GM23338 (cell line): ENCODE results near the gene VAV3. TPM values are rescaled to one million over a fixed set of nuclear protein-coding genes. Genes with fewer than 3 reads are reported as not detected.

Experiments
- ATAC-seq: fragments of 200-7000 bp; cut with Tn5 transposase; 3 replicates; pipeline ENCODE4 v1.9.1; 2020
- DNase-seq: peaks from one replicate; pipeline ENCODE4 v3.0.0-alpha.2; 2015; ENCODE audit warnings: low spot score
- H2AFZ ChIP-seq: fragments of 200-600 bp; sonication (generic); 2 replicates; pipeline ENCODE4 v1.8.0; 2016; ENCODE audit warnings: antibody characterized with exemption, mild to moderate bottlenecking, moderate library complexity
- H3F3A ChIP-seq: fragments of 200-600 bp; sonication (generic); replicated peaks from 2 replicates; pipeline ENCODE4 v1.8.0; 2017; ENCODE audit warnings: antibody characterized with exemption, mixed run types, low read depth
- H3K27ac ChIP-seq: fragments of 200-600 bp; sonication (generic); 2 replicates; pipeline ENCODE4 v1.6.1; 2016; ENCODE audit warnings: low read depth
- H3K27me3 ChIP-seq: fragments of 200-600 bp; sonication (generic); 2 replicates; pipeline ENCODE4 v1.8.0; 2016; ENCODE audit warnings: mild to moderate bottlenecking, mixed run types, moderate library complexity; ENCODE audit not compliant: insufficient read depth
- H3K36me3 ChIP-seq: fragments of 200-600 bp; sonication (generic); 2 replicates; pipeline ENCODE4 v1.8.0; 2016; ENCODE audit warnings: mild to moderate bottlenecking; ENCODE audit not compliant: insufficient read depth
- H3K4me1 ChIP-seq: fragments of 200-600 bp; sonication (generic); 2 replicates; pipeline ENCODE4 v1.8.0; 2016; ENCODE audit warnings: mild to moderate bottlenecking, moderate library complexity; ENCODE audit not compliant: insufficient read depth
- H3K4me2 ChIP-seq: fragments of 200-600 bp; sonication (generic); 2 replicates; pipeline ENCODE4 v1.7.1; 2017; ENCODE audit warnings: mixed run types
- H3K4me3 ChIP-seq: fragments of 200-600 bp; sonication (generic); 2 replicates; pipeline ENCODE4 v1.6.1; 2016; ENCODE audit warnings: mixed run types
- H3K79me2 ChIP-seq: fragments of 200-600 bp; sonication (generic); replicated peaks from 2 replicates; pipeline ENCODE4 v1.8.0; 2017; ENCODE audit warnings: mild to moderate bottlenecking; ENCODE audit not compliant: insufficient read depth
- H3K9me2 ChIP-seq: fragments of 200-600 bp; sonication (generic); 2 replicates; pipeline ENCODE4 v1.8.0; 2017; ENCODE audit not compliant: insufficient read depth
- H4K20me1 ChIP-seq: fragments of 200-600 bp; sonication (generic); replicated peaks from 2 replicates; pipeline ENCODE4 v1.8.0; 2017; ENCODE audit warnings: mild to moderate bottlenecking; ENCODE audit not compliant: insufficient read depth
- H3K27ac Mint-ChIP-seq: 2 replicates; pipeline ENCODE4 v1.8.0; 2020; ENCODE audit warnings: inconsistent platforms, mild to moderate bottlenecking, moderate library complexity, mixed read lengths
- H3K27me3 Mint-ChIP-seq: 3 replicates; pipeline ENCODE4 v1.8.0; 2022; ENCODE audit warnings: low read depth, mild to moderate bottlenecking, moderate library complexity, mixed read lengths, inconsistent platforms; ENCODE audit not compliant: insufficient read depth, poor library complexity
- H3K36me3 Mint-ChIP-seq: 3 replicates; pipeline ENCODE4 v1.8.0; 2021; ENCODE audit warnings: low read depth, mild to moderate bottlenecking, inconsistent platforms, moderate library complexity, mixed read lengths
- H3K4me1 Mint-ChIP-seq: 3 replicates; pipeline ENCODE4 v1.8.0; 2020; ENCODE audit warnings: mild to moderate bottlenecking, inconsistent platforms, mixed read lengths
- H3K4me3 Mint-ChIP-seq: 3 replicates; pipeline ENCODE4 v1.8.0; 2021; ENCODE audit warnings: moderate library complexity, mild to moderate bottlenecking, inconsistent platforms, mixed read lengths
- H3K9me3 Mint-ChIP-seq: 3 replicates; pipeline ENCODE4 v1.8.0; 2020; ENCODE audit warnings: moderate library complexity, mild to moderate bottlenecking, inconsistent platforms, mixed read lengths
- CTCF ChIP-seq, 2 experiments: fragments of 200-600 bp in 1 of 2; sonication (generic) in 1 of 2; conservative IDR thresholded peaks; 2 replicates each; pipeline versions ENCODE4 v1.5.1 to v1.6.1; 2016 to 2017; ENCODE audit warnings: antibody characterized with exemption in 2 of 2, low read depth in 2 of 2, mild to moderate bottlenecking in 2 of 2, moderate library complexity in 1 of 2
- ETS1 ChIP-seq: IDR thresholded peaks from 2 replicates; pipeline ENCODE4 v1.6.1; 2016; ENCODE audit warnings: antibody characterized with exemption
- EZH2 ChIP-seq: fragments of 200-600 bp; sonication (generic); IDR thresholded peaks from one replicate; pipeline ENCODE4 v1.8.0; 2017; ENCODE audit warnings: antibody characterized with exemption, mild to moderate bottlenecking, low read depth; ENCODE audit not compliant: unreplicated experiment
- EZH2phosphoT487 ChIP-seq: fragments of 200-600 bp; sonication (generic); IDR thresholded peaks from one replicate; pipeline ENCODE4 v1.8.1; 2018; ENCODE audit warnings: antibody characterized with exemption; ENCODE audit not compliant: unreplicated experiment
- JUNB ChIP-seq: IDR thresholded peaks from one replicate; pipeline ENCODE4 v1.6.1; 2016; ENCODE audit warnings: antibody characterized with exemption; ENCODE audit not compliant: unreplicated experiment
- NANOG ChIP-seq: IDR thresholded peaks from 2 replicates; pipeline ENCODE4 v1.6.1; 2016; ENCODE audit warnings: antibody characterized with exemption, borderline replicate concordance
- STAT1 ChIP-seq: IDR thresholded peaks from one replicate; pipeline ENCODE4 v1.6.1; 2016; ENCODE audit warnings: antibody characterized with exemption; ENCODE audit not compliant: unreplicated experiment
- ZNF114 ChIP-seq: fragments of 250-450 bp; sonication (Bioruptor Pico); IDR thresholded peaks from 2 replicates; pipeline ENCODE4 v1.5.0; 2020; ENCODE audit warnings: mild to moderate bottlenecking, moderate library complexity
- ZNF462 ChIP-seq: fragments of 250-450 bp; sonication (Bioruptor Pico); IDR thresholded peaks from 2 replicates; pipeline ENCODE4 v1.5.0; 2020; ENCODE audit warnings: mild to moderate bottlenecking, moderate library complexity
- polyA plus RNA-seq: library from polyadenylated mRNA; unstranded; fragments of >200 nt; fragmentation: Nextera tagmentation; extraction: Ambion mirVana; gene quantifications from 2 replicates; pipeline ENCODE4 v1.2.1, GENCODE V29; 2016
- total RNA-seq: library from RNA; depleted of rRNA; stranded (reverse); fragments of >200 nt; shearing (Covaris generic); gene quantifications from 2 replicates; pipeline ENCODE4 v1.2.3, GENCODE V29; 2014

VAV3 gene
- total and polyA plus RNA-seq, 2 experiments from 2014 or later, result 3.0 to 11.3 TPM

GRCh38 chr1:107785496-107786202 lies 179.3 kb downstream of the VAV3 start:
- Histone ChIP-seq H3F3A (no peaks in the 10 kb centered on the region), H3K27me3 (no peaks in the 10 kb centered on the region), H4K20me1 (no peaks in the 10 kb centered on the region), H3K4me3 (no peak overlapping the region), H3K9me2 (no peaks in the 10 kb centered on the region), H3K79me2 (no peaks in the 10 kb centered on the region), H3K4me1 (0 out of 2 replicates have a peak, but pooled peaks cover 4% of the 10 kb centered on the region), H2AFZ (no peak overlapping the region), H3K36me3 (no peaks in the 10 kb centered on the region), H3K27ac (no peak overlapping the region), H3K4me2 (no peak overlapping the region)
- ATAC-seq, result no peak
- peaks cover 16% of the 10 kb centered on the region; the same call in 2 of the 3 replicates for H3K4me1 Mint-ChIP-seq
- no peak overlapping the region for H3K4me3 Mint-ChIP-seq
- no peaks in the 10 kb centered on the region for H3K36me3 Mint-ChIP-seq
- H3K27ac Mint-ChIP-seq, result 0 out of 2 replicates have a peak overlapping the region, but pooled peaks have one; percentile 27
- H3K9me3 Mint-ChIP-seq, result no peaks in the 10 kb centered on the region
- TF ChIP-seq ZNF114 (CRISPR knock-in tag) (no peak), JUNB (no peak), CTCF (conservative IDR thresholded peaks at IDR 0.05; ENCODE audit: low read depth in 2 of 2) (no peak), ZNF462 (CRISPR knock-in tag) (no peak), EZH2 (no peak), STAT1 (no peak), EZH2phosphoT487 (no peak), NANOG (no peak), ETS1 (no peak)
- peaks cover 4% of the 10 kb centered on the region for H3K27me3 Mint-ChIP-seq
- DNase-seq, result no peak
